GM21367 (cell line): Measurements from ENCODE around the gene KRT7.
"Not testable (repeated sequence)": the region's sequence is repeated elsewhere in the genome, so short reads cannot be mapped to it uniquely, and the experiment has no call there.

ENCODE experiments used
- ATAC-seq: cut with Tn5 transposase; IDR thresholded peaks from one replicate; pipeline ENCODE4 v1.9.1; 2021; ENCODE audit not compliant: unreplicated experiment

The KRT7 gene

DNA sequence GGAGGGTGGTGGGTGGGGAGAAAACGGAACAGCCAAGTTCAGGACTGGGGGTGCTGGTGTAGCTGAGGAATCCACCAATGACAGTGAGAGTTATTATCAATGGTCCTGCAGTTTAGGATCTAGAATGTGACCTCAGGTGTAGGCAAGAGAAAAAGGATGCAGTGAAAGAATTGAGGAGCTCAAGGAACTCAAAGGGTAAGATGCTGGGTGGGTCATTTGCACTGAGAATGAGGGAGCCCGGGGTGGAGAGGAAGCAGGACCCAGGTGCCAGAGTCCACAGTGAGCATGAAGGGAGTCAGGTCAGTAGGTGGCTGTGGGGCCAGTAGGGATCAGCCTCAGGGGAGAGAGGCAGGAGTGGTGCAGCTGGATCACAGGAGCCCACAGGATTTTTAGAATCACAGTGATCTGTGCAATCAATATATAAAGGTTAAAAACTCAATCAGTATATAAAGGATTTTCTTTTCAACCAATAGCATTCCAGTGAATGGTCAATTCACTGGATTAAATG lies 3.2 kb upstream of the KRT7 start:
- no peak for ATAC-seq

DNA sequence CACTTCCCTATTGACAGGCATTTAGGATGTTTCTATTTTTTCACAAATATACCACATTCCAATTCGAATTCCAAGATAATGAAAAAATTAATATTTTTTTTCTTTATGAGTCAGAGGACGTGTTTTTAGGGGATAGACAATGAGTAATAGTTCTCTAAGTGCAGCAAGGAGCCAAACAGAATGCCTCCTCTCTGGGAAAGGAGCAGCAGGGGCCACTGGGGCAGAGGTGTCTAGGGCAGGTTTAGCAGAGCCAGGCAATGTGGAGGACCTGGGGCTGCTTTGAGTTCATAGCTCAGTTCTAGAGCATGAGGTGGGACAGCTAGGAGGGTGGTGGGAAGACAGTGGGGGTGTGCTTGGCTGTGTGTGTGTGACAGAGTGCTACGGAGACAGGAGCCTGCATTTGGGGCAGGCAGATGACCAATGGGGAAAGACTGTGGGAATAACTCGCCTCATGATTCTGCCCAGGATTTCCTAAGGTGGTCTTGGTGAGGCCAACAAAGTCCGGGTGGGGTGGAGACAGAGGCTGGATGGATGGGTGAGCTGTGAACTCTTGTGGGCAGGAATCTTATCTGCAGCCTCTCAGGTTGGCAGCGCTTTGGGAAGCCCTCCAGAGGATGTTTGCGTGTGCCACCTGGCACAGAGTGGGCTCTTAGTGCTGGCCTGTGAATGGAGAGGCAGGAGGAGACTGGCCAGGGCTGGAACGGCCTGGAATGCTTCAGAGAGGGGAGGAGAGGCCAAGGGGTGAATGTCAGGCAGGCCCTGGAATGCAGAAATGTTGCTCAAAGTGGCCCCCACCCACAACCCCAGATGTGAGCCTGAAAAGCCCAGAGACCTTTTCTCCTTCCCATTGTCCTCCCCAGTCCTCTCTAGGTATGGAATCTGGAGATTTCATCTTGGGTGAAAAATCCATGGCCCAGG lies 2.4 kb upstream of the KRT7 start:
- no peak for ATAC-seq

DNA sequence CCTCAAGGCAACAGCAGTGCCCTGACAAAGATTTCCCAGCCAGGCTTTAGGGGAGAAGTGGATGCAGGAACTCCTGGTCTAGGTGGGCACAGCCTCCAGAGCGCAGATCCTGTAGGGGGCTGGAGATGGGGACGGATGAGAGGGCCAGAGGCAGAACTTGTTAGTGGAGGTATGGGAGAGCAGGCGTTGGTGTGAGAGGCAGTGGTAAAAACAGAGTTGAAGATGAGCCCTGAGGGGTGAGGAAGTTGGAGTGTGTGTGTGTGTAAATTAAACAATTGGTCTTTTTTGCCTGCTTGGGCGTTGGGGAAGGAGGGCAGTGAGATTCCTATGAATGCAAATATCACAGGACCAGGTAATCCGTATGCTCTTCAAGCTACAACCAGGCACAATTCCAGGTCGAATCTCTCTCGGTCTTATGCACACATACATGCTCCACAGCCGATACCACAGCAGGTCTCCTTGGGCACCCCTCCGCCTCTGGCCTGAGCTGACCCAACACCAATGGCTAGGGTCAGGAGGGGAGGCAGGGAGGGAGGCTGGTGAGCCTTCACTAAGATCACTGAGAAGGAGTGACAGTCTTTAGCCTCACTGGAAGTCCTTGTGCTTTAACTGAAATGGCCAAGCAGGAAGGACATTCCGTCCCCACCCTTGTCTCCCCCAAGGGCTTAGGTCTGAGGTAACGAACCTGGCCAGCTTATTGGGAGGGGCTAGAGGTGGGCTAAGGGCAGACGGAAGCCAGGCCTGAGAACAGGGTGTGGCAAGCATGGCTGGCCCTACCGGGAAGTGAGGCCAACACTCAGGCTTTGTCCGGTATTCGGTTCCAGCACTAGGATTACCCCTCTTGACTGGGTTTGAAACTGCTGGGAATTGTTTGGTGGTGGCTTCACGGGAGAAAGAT lies 1.5 kb upstream of the KRT7 start:
- ATAC-seq, result no peak

DNA sequence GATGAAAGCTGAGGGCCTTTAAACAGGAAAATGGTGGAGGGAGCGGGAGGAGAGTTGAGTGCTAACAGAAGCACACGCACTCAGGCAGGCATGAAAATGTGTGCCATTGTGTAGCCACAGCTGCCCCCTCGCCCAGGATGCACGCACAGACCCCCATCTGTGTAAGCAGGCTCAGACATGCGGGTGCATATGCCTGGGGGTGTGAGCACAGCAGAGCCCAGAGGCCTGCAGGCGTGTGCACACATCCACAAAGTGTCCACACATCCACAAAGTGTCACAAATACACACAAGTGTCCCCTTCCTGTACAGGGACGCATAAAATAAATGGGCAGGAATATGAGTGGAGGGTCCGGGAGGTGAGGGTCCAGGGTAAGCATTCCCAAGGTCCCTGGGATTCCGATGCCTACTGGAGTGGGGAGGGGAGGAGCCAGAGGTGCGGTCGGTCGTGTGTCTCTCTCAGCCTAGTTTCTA lies 805 bp upstream of the KRT7 start:
- no peak for ATAC-seq

DNA sequence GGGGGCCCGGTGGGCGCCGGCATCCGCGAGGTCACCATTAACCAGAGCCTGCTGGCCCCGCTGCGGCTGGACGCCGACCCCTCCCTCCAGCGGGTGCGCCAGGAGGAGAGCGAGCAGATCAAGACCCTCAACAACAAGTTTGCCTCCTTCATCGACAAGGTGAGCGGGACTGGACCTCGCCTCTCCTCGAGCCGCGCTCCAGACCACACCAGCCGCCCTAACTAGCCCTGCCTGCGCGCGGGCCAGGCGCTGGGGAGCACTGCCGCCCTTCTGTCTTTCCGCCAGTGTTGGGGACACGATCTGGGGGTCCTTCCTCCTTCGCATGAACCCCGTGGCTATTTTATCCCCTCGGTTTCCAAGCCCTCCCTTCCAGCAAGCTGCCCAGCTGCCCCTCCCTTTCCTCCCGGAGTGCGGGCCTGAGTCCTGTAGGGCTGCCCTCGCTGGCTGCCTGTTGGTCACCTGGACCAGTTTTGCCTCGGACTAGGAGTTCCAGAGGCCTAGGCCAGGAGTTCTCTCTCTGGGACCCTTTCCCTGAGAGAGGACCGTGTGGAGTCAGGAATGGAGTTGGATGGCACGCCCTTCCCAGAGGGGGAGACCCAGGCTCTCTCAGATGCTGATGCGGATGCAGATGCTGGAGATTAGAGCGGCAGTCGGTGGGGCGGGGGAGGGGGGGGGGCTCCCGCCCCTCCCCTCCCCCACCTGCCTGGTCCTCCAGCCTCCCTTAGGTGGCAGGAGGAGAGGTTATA lies 592 bp downstream of the KRT7 start:
- ATAC-seq, result no peak

DNA sequence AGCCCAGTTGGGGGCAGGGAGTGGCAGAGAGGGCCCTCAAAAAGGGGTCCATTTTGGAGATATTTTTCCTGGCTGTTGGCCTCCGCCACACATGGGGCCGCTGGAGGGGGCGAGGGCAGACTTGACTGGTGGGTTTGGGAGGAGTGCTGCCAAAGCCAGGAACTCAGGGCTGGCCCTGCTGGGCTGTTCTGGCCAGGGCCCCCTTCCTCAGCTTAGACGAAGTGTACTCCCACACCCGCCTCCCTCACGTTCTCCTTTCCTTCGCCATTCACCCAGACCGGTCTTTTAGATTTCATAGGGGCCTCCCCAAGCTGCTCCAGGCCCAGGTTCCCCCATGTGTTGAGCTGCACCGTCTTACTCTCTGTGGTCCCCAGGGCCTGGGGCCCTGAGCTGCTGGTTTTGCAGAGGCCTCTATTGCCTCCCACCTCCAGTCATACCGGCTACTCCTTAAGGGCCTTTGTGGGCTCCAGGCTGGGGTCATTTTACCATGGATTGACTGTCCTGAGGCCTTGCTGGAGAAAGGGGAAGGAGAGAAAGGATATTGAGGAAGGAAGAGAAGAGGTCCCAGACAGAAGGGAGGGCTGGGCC lies 1.3 kb downstream of the KRT7 start:
- ATAC-seq, result no peak

DNA sequence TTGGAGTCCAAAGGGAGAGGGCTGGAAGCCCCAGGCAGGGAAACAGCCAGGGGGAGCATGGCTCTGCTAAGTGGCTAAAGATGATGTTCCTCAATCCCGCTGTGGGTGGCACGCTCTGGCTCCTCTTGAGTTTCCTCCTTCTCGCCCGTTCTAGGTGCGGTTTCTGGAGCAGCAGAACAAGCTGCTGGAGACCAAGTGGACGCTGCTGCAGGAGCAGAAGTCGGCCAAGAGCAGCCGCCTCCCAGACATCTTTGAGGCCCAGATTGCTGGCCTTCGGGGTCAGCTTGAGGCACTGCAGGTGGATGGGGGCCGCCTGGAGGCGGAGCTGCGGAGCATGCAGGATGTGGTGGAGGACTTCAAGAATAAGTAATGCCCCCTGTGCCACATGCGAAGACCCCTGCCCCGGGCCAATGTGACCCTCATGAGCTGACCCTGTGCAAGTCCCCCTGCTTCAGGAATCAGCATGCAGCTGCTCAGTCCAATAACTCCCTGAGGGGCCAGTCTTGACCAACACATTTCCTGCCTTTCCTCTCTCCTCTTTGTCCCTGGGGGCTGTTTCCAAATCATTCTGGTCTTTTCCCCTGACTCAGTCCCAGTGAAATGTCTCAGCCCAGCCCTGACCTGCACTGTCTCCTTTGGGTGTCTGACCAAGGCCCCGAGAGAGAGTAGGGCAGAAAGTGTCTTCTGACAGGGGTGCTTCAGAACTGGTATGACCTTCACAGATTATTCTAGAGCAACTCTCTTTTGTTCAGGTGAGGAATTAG lies 2.1 kb downstream of the KRT7 start:
- no peak for ATAC-seq

DNA sequence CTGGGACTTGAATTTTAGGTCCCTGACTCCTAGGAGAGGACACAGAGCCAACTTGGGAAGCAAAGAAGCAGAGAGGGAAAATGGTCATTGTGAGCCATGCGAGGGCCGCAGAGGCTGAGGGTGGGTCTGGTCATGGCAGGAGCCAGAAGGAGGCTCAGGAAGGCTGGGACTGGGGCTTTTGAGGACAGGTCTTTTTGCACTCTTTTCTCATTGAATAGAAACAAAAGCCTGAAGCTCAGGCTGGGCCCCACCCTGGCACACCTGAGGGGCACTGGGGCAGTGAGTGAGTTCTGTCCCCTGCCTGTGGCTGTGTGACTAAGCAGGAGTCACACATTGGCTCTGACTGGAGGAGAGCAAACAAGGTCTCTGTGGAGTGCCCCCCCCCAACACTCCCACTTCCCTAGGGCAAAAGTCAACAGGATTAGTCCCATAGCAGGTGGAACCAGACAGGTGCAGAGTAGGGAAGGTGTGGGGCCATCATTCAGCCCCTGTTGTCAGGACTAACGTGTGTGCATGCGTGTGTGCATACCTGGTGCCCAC lies 2.8 kb downstream of the KRT7 start:
- ATAC-seq, result no peak

DNA sequence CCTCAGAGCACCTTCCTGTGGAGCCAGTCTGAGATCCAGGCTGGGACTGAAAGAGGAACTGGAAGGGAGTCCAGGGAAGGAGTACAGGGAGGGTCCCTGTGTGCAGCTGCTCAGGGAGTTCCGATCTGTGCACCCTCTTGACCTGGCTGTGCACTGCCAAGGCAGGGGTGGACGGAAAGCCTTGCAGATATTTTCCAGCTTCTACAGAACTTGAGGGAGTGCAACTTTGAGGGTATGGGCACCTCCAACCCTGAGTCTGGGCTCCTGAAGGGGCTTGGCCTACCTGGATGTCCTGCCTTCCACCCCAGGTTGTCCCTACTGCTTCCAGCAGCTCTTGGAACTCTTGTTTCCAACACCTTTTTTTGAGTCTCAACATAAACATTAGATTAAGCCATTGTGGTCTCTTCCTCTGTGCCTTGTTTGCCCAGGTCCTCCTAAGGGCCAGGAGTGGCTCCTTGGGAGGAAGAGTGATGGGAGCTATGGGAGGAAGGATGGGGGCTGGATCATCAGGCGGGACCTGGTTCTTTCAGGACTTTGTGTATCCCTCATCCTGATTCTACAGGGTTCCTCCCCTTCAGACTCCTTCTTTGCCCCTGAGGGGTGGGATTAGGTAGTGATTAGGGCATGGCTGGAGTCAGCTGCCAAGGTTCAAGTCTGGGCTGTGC lies 3.5 kb downstream of the KRT7 start:
- no peak for ATAC-seq

DNA sequence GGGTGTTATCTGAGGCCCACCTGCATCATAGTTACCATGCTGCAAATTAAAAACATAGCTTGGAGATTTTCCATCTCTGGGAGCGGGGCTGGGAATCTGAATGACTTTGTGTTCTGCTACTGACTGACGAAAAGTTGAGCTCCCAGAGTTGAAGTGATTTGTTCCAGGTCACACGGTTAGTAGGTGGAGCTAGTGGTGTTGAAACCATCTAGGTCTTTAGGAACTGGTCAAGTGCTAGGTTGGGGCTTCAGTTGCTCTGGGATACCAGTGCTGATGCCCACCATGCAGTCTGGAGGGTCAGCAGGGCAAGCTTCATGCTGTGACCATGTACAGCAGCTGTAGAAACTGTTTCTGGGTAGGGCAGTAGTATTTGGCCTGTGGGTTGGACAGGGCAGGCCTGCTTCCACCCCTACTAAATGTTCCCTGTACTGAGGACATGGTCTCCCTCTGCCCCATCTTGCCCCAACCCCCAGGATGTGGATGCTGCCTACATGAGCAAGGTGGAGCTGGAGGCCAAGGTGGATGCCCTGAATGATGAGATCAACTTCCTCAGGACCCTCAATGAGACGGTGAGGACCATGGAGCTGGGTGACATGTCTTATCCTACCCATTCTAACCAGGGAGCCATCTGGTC lies 5.3 kb downstream of the KRT7 start:
- no peak for ATAC-seq

DNA sequence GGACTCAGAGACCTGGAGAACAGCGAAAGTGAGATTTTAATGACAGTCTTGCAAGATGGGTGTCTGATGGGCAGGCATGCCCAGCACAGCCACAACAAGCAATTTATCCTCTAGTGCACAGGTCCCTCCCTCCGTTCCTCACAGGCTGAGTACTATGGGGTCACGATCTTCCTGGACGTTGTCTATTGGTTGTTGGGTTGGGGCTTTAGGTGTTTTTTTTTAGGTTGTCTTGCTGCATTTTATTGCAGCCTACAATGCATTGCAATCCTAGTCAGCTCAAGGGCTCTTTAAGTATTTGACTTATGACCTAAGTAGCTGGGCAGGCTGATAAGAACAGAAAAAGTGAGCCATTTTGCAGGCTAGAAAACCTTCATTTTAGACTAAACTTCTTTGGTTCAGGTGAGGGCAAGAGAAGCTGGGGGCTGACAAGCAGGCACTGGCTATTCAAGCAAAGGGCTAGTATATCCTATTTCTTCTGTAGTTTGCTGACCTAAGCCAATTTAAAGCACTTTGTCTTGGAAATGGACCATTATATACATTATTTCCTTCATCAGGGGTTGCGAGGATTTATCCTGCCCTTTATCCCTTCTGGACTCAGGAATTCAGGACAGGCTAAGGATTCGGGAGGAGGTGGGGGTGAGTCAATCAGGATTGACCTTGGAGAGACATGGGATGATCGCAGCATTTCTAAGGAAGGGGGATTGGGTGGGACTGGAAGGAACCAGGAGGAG lies 6.0 kb downstream of the KRT7 start:
- ATAC-seq, result no peak

DNA sequence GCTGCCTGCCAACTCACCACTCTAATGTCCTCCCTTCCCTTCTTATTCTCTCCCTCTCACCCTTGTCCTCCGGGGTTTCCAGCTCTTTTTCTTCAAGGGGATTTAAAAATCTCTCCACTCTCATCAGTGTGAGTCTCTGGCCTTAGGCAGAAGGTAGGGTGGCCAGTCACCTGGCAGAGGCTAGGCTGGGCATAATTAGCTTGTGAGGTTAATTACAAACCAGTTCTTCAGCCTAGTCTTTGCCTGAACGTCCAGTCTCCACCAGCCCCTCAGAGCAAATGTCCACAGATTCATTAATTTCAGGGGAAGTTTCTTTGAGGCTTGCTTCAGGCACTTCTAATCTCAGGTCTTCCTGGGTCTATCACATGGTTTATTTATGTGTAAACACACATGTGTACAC lies 6.7 kb downstream of the KRT7 start:
- ATAC-seq, result no peak

DNA sequence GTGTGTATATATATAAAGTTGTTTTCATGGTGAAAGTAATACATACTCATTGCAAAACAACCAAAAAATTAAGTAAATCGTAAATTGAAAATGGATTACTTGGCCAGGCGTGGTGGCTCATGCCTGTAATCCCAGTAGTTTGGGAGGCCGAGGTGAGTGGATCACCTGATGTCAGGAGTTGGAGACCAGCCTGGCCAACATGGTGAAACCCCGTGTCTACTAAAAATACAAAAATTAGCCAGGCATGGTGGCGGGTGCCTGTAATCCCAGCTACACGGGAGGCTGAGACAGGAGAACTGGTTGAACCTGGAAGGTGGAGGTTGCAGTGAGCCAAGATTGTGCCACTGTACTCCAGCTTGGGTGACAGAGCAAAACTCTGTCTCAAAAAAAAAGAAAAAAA lies 7.2 kb downstream of the KRT7 start:
- not testable (repeated sequence) for ATAC-seq

DNA sequence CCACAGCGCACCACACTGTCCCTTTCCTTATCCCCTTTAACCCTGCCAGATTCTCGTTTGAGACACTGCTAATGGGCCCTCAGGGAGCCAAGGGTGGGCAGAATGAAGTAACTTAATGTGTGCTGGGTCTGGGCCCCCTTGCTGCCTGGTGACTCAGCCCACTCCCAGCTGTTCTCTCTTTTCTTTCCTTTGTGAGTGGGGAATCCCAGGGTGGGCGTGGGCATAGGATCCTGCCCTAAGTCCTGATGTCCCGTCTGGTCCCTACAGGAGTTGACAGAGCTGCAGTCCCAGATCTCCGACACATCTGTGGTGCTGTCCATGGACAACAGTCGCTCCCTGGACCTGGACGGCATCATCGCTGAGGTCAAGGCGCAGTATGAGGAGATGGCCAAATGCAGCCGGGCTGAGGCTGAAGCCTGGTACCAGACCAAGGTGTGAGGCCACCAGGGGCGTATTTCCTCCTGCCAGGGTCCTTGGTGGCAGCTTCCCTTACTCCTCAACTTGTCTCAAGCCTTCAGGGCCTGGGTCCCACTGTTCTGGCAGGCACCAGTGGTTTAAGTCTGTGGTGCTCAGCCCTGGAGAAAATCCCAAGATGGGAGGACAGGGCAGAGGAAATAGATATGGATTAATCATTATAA lies 8.3 kb downstream of the KRT7 start:
- ATAC-seq, result no peak

DNA sequence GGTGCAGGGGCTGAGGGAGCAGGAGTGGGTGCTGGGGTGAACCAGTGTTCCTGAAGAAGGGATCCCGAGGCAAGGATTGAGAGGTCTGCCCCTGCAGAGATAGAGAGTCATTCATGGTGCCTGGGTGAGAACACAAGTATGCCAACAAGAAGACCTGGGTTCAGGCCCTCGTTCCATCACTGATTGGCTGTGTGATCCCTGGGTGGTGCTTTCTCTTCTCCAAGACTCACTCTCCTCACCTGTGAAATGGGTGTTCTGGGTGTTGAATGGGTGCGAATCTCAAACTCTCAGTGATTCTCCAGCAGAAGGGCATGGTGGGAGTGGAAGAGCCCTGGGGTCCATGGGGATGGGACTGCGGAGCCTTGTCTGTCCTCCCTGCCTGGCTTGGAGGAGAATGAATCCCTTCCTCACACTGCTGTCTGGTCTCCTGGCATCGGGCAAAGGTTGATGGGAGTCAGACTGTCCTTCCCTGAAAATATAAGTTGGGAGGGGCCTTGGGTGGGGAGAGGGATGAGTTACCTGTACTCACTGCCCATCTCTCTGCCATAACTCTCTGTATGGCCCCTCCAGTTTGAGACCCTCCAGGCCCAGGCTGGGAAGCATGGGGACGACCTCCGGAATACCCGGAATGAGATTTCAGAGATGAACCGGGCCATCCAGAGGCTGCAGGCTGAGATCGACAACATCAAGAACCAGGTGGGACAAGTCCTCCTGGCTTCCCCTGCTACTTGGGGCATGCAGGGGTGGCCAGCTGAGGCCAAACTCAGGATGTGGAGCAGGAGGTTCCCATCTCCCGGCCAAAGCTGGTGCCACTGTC lies 9.6 kb downstream of the KRT7 start:
- no peak for ATAC-seq

DNA sequence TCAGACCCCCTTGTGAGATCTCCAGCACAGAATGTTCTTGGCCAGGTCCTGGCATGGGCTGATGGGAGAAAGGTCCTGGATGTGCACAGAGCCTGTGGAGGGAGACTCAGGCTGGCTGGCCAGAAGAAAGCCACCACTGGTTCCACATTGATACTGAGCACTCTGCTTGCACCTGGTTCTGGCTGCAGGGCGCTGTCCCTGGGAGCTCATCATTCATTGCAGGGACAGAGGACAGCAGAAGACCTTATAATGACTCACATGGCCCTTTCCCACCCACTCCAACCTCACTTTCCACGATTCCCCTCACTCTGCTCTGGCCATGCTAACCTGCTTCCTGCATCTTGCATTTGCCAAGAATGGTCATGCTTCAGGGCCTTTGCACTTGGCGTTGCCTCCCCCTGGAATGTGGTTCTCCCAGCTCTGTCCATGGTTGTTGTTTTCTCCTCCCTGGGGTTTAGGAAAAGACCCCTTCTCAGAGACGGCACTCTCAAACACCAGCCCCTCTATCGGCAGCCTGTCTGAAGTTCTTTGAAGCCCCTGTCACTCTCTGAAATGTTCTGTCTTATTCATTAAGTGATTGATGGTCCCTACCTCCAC lies 10.3 kb downstream of the KRT7 start:
- ATAC-seq, result no peak
